ENCODE measurements around the gene RTP3. TPM values are rescaled to one million over a fixed set of nuclear protein-coding genes. Genes with fewer than 3 reads are reported as not detected.
A peak's percentile ranks its signal among the peaks of the same experiment; 100 is the strongest.

The RTP3 gene
- total and polyA plus RNA-seq, 8 donors = not detected

DNA sequence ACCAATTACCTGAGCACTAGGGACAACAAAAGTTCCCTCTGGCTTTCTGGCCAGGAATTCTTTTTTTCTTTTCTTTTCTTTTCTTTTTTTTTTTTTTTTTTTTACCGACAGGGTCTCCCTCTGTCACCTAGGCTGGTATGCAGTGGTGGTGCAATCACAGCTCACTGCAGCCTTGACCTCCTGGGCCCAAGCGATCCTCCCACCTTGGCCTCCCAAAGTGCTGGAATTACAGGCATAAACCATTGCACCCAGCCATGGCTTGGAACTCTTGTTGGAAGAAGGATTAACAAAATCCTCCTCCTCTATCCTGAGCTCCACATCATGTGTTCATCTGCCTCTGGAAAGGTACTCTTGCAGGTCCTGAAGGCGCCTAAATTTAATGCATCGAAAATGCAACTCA is 30.2 kb upstream of the RTP3 start:
- Histone ChIP-seq H3K9me3 (no peaks in the 10 kb centered on the region), H3K27me3 (peaks cover 0 to 29% (median 8%) of the 10 kb centered on the region in 3 donors), H3K27ac (no peak overlapping the region), H3K4me3 (no peak overlapping the region), H3K4me1 (peaks cover 13 to 50% (median 28%) of the 10 kb centered on the region in 4 donors), H3K36me3 (no peaks in the 10 kb centered on the region)
- intact Hi-C loops (cut with DNase I; ENCODE audit: low total_unique reads) = no loop called here
- WGBS, 5 donors = 88 to 92% (median 91%) methylated on average over 4 of the region's 4 CpGs
- DNase-seq = no peak
- TF ChIP-seq, protein P1, sequence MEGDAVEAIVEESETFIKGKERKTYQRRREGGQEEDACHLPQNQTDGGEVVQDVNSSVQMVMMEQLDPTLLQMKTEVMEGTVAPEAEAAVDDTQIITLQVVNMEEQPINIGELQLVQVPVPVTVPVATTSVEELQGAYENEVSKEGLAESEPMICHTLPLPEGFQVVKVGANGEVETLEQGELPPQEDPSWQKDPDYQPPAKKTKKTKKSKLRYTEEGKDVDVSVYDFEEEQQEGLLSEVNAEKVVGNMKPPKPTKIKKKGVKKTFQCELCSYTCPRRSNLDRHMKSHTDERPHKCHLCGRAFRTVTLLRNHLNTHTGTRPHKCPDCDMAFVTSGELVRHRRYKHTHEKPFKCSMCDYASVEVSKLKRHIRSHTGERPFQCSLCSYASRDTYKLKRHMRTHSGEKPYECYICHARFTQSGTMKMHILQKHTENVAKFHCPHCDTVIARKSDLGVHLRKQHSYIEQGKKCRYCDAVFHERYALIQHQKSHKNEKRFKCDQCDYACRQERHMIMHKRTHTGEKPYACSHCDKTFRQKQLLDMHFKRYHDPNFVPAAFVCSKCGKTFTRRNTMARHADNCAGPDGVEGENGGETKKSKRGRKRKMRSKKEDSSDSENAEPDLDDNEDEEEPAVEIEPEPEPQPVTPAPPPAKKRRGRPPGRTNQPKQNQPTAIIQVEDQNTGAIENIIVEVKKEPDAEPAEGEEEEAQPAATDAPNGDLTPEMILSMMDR (IDR thresholded peaks at IDR 0.05) = no peak

DNA sequence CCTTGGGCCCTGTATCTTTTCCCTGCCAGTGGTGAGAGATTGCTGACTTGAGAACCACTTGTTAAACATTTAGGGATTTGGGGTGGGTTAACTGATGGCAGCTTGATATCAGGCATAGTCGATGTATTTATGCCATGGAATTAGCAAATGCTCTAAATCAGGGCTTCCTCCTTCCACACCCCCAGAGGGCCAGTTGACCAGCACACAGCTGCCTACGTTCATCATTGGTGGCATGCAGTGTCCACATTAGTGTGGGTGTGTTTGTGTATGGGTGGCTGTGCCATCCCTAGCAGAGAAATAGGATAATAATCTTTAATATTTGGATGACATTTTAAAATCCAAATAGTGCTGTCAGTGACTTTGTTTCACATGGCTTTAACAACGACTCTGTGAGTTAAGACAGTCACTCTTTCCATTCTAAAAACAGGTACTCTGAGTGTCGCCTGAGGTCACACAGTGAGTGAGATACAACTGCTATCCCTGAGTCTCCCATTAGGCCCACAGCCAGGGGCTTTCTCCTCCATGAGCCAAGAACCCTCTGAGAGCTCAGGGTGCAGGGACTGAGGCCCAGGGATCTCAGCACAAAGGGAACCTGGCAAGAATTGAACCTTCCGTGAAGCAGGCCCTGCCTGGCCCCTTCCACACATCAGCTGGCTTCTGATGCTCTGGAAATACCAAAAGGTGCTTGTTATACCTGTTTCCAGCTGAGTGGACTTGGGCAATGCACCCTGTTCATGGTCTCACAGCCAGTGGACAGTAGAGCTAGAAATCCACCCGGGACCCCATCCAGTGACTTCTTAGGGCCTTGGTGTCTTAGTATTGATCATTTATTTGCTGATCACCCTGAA is 28.8 kb upstream of the RTP3 start:
- Histone ChIP-seq H3K27ac (peak overlapping the region in 2 of 5 donors; percentile 53 to 60), H3K36me3 (no peaks in the 10 kb centered on the region), H3K4me1 (peaks cover 11 to 36% (median 23%) of the 10 kb centered on the region in 4 donors), H3K4me3 (no peak overlapping the region), H3K27me3 (peaks cover 0 to 14% (median 6%) of the 10 kb centered on the region in 3 donors), H3K9me3 (no peaks in the 10 kb centered on the region)
- WGBS, 5 donors = 77 to 84% (median 81%) methylated on average over 6 of the region's 6 CpGs
- intact Hi-C loops (cut with DNase I; ENCODE audit: low total_unique reads) = no loop called here
- no peak for DNase-seq
- TF ChIP-seq, protein P1 (IDR thresholded peaks at IDR 0.05) = no peak
- TF ChIP-seq POLR2AphosphoS5 (IDR thresholded peaks at IDR 0.05) (no peak), EP300 (IDR thresholded peaks at IDR 0.05) (no peak), POLR2A (IDR thresholded peaks at IDR 0.05) (no peak)

DNA sequence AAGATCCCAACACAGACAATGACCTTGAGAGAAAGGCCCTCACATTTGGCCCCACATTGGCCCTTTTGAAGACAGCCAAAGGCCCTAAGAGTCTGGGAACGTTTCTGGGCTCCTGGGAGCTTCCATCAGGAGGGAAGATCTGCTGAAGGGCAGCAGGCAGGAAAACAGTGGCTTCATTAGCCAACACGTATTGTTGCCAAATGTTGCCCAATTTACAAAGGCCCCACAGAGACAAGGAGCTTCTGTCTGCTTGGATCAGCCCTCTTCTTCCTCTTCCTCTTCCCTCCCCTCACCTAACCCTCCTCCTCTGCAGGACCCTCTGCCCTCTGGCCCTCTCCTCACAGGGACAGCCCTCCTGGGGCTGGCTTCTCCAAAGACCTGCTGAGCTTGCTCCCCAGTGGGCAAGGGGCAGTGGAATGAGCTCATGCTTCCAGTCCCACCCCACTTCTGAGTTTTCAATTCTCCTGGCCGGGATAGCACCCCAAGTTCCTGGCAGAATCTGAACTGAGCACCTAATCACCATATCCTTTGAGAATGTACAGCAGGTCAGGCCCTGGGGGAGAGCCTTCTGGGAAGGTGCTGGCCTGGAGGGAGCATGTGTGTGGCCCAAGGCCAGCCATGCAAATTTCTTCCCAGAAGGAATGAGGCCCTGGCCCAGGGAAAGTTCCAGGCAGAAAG is 28.0 kb upstream of the RTP3 start:
- peak in 1 of 3 donors; percentile 14 for TF ChIP-seq POLR2AphosphoS5 (IDR thresholded peaks at IDR 0.05)
- no peak for TF ChIP-seq EP300 (IDR thresholded peaks at IDR 0.05)
- Histone ChIP-seq H3K9me3 (peaks cover 0 to 5% (median 3%) of the 10 kb centered on the region in 4 donors), H3K4me3 (no peak overlapping the region), H3K36me3 (no peaks in the 10 kb centered on the region), H3K27me3 (peaks cover 0 to 6% (median 0%) of the 10 kb centered on the region in 3 donors), H3K4me1 (peaks cover 3 to 28% (median 15%) of the 10 kb centered on the region in 4 donors), H3K27ac (peak overlapping the region in 2 of 5 donors; percentile 53 to 60)
- peak in 1 of 2 donors; percentile 65 for DNase-seq
- 55 to 67% (median 59%) methylated on average over 2 to 3 of the region's 3 CpGs for WGBS, 5 donors
- intact Hi-C loops (cut with DNase I; ENCODE audit: low total_unique reads) = no loop called here

DNA sequence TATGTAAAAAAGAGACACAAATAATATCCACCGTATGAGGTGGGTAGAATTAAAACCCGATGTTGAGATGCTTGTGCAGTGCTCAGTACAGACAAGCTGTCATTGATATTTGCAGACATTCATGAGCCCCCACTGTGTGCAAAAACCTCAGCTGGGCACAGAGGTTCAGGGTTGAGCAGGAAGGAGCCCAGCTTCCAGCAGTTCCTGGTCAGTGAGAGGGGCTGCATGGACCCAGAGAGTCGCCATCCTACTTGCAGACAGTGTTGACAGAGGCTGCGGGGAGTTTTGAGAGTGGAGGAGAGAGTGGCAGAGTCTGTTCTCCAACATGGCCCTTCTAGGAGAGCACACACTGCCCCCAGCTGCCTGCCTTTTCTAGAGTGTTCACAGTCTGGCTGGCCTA is 26.9 kb upstream of the RTP3 start:
- H3K9me3 ChIP-seq = peaks cover 0 to 7% (median 5%) of the 10 kb centered on the region in 4 donors
- no peaks in the 10 kb centered on the region for H3K36me3 ChIP-seq
- intact Hi-C loops (cut with DNase I; ENCODE audit: low total_unique reads) = no loop called here
- no peak for TF ChIP-seq POLR2A (IDR thresholded peaks at IDR 0.05)
- TF ChIP-seq POLR2AphosphoS5 (IDR thresholded peaks at IDR 0.05) = no peak
- TF ChIP-seq EP300 (IDR thresholded peaks at IDR 0.05) = no peak
- TF ChIP-seq, protein P1 (IDR thresholded peaks at IDR 0.05) = no peak
- peak overlapping the region in 2 of 5 donors; percentile 55 to 60 for H3K27ac ChIP-seq
- DNase-seq = no peak
- no peak overlapping the region for H3K4me3 ChIP-seq
- H3K4me1 ChIP-seq = peaks cover 0 to 23% (median 8%) of the 10 kb centered on the region in 4 donors
- H3K27me3 ChIP-seq = no peaks in the 10 kb centered on the region
- 89 to 94% (median 92%) methylated on average over 4 of the region's 4 CpGs for WGBS, 5 donors

Measured in stomach (tissue), 9 donors.